SK-N-MC (cell line): ENCODE measurements around the gene TEF.

Experiments used
- EZH2 ChIP-seq: fragments of 200-600 bp; sonication (generic); IDR thresholded peaks from one replicate; pipeline ENCODE4 v1.6.1; 2017; ENCODE audit warnings: antibody characterized with exemption
- POLR2AphosphoS5 ChIP-seq: IDR thresholded peaks from 2 replicates; pipeline ENCODE4 v1.6.1; 2012; ENCODE audit warnings: mild to moderate bottlenecking, low read depth, low read length, borderline replicate concordance

DNA sequence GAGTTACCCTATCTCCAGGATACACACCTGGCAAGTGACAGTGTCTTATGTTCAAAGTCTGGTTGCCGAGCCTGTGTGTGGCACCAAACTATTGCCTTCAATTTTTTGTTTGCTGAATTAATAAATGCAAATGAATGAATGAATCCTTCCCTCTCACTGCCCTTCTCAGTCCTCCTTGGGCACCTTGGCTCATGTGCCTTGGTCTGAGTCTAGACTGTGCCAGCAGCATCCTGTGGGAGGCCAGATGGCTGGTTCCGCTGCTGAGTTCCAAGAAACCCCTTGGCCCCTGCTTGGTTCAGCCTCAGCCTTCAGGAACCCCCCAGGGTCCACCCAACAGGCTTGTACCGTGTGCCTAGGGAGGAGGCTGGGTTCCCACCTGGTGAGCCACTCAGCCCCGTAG lies 33.8 kb downstream of the TEF start:
- TF ChIP-seq POLR2AphosphoS5, result no peak
- no peak for TF ChIP-seq EZH2
